ENCODE results near the gene CC2D2A.

CC2D2A gene

DNA sequence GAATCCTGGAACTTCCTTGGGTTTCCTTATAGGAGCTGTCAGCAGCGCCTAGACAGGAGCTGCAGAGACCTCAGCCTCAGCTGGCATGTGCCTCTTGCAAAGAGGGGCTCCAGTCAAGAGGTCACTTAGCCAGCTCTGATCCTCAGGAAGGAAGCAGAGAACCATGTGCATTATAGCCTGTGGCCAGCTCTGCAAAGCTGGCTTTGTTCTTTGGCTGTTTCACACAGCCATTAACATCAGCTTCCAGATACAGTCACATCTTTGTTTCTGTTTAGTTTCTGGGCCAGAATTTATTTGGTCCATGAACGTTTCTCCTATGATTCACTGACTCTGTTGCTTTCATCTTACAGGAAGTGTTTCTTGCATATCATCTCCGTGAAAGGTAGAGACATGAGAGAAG is 92.4 kb downstream of the CC2D2A start:
- no peaks in the 10 kb centered on the region for H3K9me3 ChIP-seq (ENCODE audit: control insufficient read depth, low read length)
- H3K27ac ChIP-seq (ENCODE audit: low read length, poor library complexity, severe bottlenecking): no peak overlapping the region
- WGBS: 69% methylated on average over 3 of the region's 3 CpGs
- peaks cover 4% of the 10 kb centered on the region for H3K4me1 ChIP-seq (ENCODE audit: control insufficient read depth, insufficient read depth, low read depth, low read length)
- no peak overlapping the region for H2BK15ac ChIP-seq (ENCODE audit: low read depth, poor library complexity, severe bottlenecking)
- H2AFZ ChIP-seq (ENCODE audit: low read depth, low read length): no peak overlapping the region
- peaks cover 24 to 81% of the 10 kb centered on the region in 2 experiments for H3K36me3 ChIP-seq (ENCODE audit: control insufficient read depth in 1 of 2, insufficient read depth in 2 of 2, low read depth in 1 of 2, low read length in 2 of 2)
- no peak overlapping the region for H4K91ac ChIP-seq (ENCODE audit: low read length)
- H2BK120ac ChIP-seq (ENCODE audit: low read depth, low read length): no peak overlapping the region
- no peak overlapping the region for H3K4ac ChIP-seq (ENCODE audit: low read depth in 1 of 2, low read length in 2 of 2)
- no peaks in the 10 kb centered on the region for H3K79me1 ChIP-seq (replicated peaks; ENCODE audit: low read length, poor library complexity, severe bottlenecking)
- H3K18ac ChIP-seq (ENCODE audit: low read depth in 1 of 2, low read length in 2 of 2): no peak overlapping the region
- H2BK5ac ChIP-seq (ENCODE audit: low read depth, low read length, poor library complexity, severe bottlenecking): no peak overlapping the region
- no peak overlapping the region for H3K9ac ChIP-seq (ENCODE audit: low read length)
- H3K27me3 ChIP-seq (ENCODE audit: control insufficient read depth in 1 of 2, insufficient read depth in 1 of 2, low read length in 2 of 2): no peaks in the 10 kb centered on the region
- H4K8ac ChIP-seq (ENCODE audit: low read length): no peak overlapping the region
- no peak overlapping the region for H2BK12ac ChIP-seq (ENCODE audit: low read length in 2 of 2)
- H3K4me3 ChIP-seq (ENCODE audit: insufficient read depth in 1 of 2, low read depth in 1 of 2, low read length in 2 of 2): no peak overlapping the region
- H3K4me2 ChIP-seq (ENCODE audit: low read length, poor library complexity, severe bottlenecking): no peak overlapping the region
- no peak for DNase-seq
- H3K14ac ChIP-seq (ENCODE audit: low read length in 2 of 2): no peak overlapping the region
- no peak overlapping the region for H3K23ac ChIP-seq (ENCODE audit: low read length in 2 of 2)
- H2AK5ac ChIP-seq (ENCODE audit: low read length, severe bottlenecking): no peak overlapping the region

DNA sequence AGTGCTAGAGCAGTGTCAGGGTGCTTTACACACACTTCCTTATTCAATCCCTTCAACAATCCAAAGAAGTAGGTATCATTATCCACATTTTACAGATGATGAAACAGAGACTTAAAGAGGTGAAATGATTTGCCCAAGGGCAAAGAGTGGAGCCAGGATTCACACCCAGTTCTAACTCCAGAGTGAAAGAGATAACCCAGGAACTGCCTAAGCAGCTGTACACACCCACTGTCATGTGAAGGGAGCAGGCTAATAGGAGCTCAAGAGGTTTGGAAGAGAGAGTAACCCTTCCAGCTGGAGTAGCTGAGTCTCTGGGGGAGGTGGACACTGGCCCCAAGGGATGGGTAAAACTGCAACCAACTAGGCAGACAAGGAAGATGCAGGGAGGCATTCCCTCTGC is 92.9 kb downstream of the CC2D2A start:
- DNase-seq: no peak
- Histone ChIP-seq H3K27ac (ENCODE audit: low read length, poor library complexity, severe bottlenecking) (no peak overlapping the region), H3K23ac (ENCODE audit: low read length in 2 of 2) (no peak overlapping the region)

DNA sequence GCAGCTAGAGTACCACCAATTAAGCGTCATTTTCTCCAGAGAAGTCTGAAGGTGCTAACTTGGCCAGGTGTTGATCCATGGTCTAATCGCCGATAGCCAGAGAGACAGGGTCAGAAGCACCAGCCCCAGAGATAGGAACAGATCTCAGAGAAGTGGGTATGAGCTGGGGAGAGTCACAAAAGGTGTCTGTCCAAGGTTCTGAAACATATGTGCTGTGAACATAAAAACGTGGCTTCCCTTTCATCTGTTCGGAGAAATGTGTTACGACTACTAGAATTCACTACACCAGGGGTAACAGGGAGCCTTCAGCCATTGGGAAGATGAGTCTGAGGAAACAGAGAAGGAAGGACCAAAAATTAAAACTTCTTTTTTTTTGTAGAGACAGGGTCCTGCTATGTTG is 94.2 kb downstream of the CC2D2A start:
- Histone ChIP-seq H4K91ac (ENCODE audit: low read length) (no peak overlapping the region), H3K27me3 (ENCODE audit: control insufficient read depth in 1 of 2, insufficient read depth in 1 of 2, low read length in 2 of 2) (no peaks in the 10 kb centered on the region), H3K18ac (ENCODE audit: low read depth in 1 of 2, low read length in 2 of 2) (no peak overlapping the region), H3K4me1 (ENCODE audit: control insufficient read depth, insufficient read depth, low read depth, low read length) (peaks cover 1% of the 10 kb centered on the region), H3K27ac (ENCODE audit: low read length, poor library complexity, severe bottlenecking) (no peak overlapping the region), H3K4me2 (ENCODE audit: low read length, poor library complexity, severe bottlenecking) (no peak overlapping the region), H3K23ac (ENCODE audit: low read length in 2 of 2) (no peak overlapping the region), H2AFZ (ENCODE audit: low read depth, low read length) (no peak overlapping the region), H3K4ac (ENCODE audit: low read depth in 1 of 2, low read length in 2 of 2) (no peak overlapping the region), H3K79me1 (replicated peaks; ENCODE audit: low read length, poor library complexity, severe bottlenecking) (no peaks in the 10 kb centered on the region), H3K9ac (ENCODE audit: low read length) (no peak overlapping the region), H3K36me3 (ENCODE audit: control insufficient read depth in 1 of 2, insufficient read depth in 2 of 2, low read depth in 1 of 2, low read length in 2 of 2) (peaks cover 31 to 81% of the 10 kb centered on the region in 2 experiments), H4K8ac (ENCODE audit: low read length) (no peak overlapping the region), H2AK5ac (ENCODE audit: low read length, severe bottlenecking) (no peak overlapping the region), H2BK120ac (ENCODE audit: low read depth, low read length) (no peak overlapping the region), H2BK15ac (ENCODE audit: low read depth, poor library complexity, severe bottlenecking) (no peak overlapping the region), H2BK5ac (ENCODE audit: low read depth, low read length, poor library complexity, severe bottlenecking) (no peak overlapping the region), H3K4me3 (ENCODE audit: insufficient read depth in 1 of 2, low read depth in 1 of 2, low read length in 2 of 2) (no peak overlapping the region), H2BK12ac (ENCODE audit: low read length in 2 of 2) (no peak overlapping the region), H3K9me3 (ENCODE audit: control insufficient read depth, low read length) (no peaks in the 10 kb centered on the region), H3K14ac (ENCODE audit: low read length in 2 of 2) (no peak overlapping the region)
- WGBS: 79% methylated on average over 6 of the region's 6 CpGs
- no peak for DNase-seq

More for the DNA sequence above, 92.9 kb downstream of the CC2D2A start:
- Histone ChIP-seq H3K14ac (ENCODE audit: low read length in 2 of 2) (no peak overlapping the region), H2BK5ac (ENCODE audit: low read depth, low read length, poor library complexity, severe bottlenecking) (no peak overlapping the region), H2AK5ac (ENCODE audit: low read length, severe bottlenecking) (no peak overlapping the region), H3K4ac (ENCODE audit: low read depth in 1 of 2, low read length in 2 of 2) (no peak overlapping the region), H2AFZ (ENCODE audit: low read depth, low read length) (no peak overlapping the region), H3K27me3 (ENCODE audit: control insufficient read depth in 1 of 2, insufficient read depth in 1 of 2, low read length in 2 of 2) (no peaks in the 10 kb centered on the region), H2BK12ac (ENCODE audit: low read length in 2 of 2) (no peak overlapping the region), H2BK120ac (ENCODE audit: low read depth, low read length) (no peak overlapping the region), H2BK15ac (ENCODE audit: low read depth, poor library complexity, severe bottlenecking) (no peak overlapping the region), H3K18ac (ENCODE audit: low read depth in 1 of 2, low read length in 2 of 2) (no peak overlapping the region), H3K9ac (ENCODE audit: low read length) (no peak overlapping the region), H4K8ac (ENCODE audit: low read length) (no peak overlapping the region), H3K4me2 (ENCODE audit: low read length, poor library complexity, severe bottlenecking) (no peak overlapping the region), H3K4me1 (ENCODE audit: control insufficient read depth, insufficient read depth, low read depth, low read length) (peaks cover 4% of the 10 kb centered on the region), H3K36me3 (ENCODE audit: control insufficient read depth in 1 of 2, insufficient read depth in 2 of 2, low read depth in 1 of 2, low read length in 2 of 2) (peaks cover 24 to 81% of the 10 kb centered on the region in 2 experiments), H3K79me1 (replicated peaks; ENCODE audit: low read length, poor library complexity, severe bottlenecking) (no peaks in the 10 kb centered on the region), H4K91ac (ENCODE audit: low read length) (no peak overlapping the region), H3K4me3 (ENCODE audit: insufficient read depth in 1 of 2, low read depth in 1 of 2, low read length in 2 of 2) (no peak overlapping the region), H3K9me3 (ENCODE audit: control insufficient read depth, low read length) (no peaks in the 10 kb centered on the region)

DNA sequence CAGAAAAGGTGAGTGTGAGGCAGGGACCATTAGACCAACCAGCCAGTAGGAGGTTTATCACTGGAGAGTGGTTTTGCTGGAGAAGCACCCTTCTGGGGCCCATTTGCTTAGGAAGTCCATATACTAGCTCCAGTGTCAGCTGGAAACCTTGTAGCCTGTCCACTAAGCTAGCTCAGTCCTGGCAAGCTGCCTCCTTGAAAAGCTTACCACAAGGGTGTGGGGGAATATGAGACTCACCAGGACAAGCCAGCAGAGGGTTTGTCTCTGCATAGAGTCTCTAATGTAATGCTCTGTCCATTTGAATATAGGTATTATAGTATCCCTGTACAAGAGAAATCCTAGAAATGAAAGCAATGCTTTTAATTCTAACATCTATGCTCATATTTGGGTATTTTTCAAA is 99.1 kb downstream of the CC2D2A start:
- Histone ChIP-seq H4K8ac (ENCODE audit: low read length) (no peak overlapping the region), H3K4me1 (ENCODE audit: control insufficient read depth, insufficient read depth, low read depth, low read length) (no peaks in the 10 kb centered on the region), H3K79me1 (replicated peaks; ENCODE audit: low read length, poor library complexity, severe bottlenecking) (peaks cover under 1% of the 10 kb centered on the region), H2BK15ac (ENCODE audit: low read depth, poor library complexity, severe bottlenecking) (no peak overlapping the region), H3K9me3 (ENCODE audit: control insufficient read depth, low read length) (no peaks in the 10 kb centered on the region), H3K9ac (ENCODE audit: low read length) (no peak overlapping the region), H2AK5ac (ENCODE audit: low read length, severe bottlenecking) (no peak overlapping the region), H2BK120ac (ENCODE audit: low read depth, low read length) (no peak overlapping the region), H4K91ac (ENCODE audit: low read length) (no peak overlapping the region), H3K4me3 (ENCODE audit: insufficient read depth in 1 of 2, low read depth in 1 of 2, low read length in 2 of 2) (no peak overlapping the region), H3K36me3 (ENCODE audit: control insufficient read depth in 1 of 2, insufficient read depth in 2 of 2, low read depth in 1 of 2, low read length in 2 of 2) (peaks cover 18 to 86% of the 10 kb centered on the region in 2 experiments), H3K4me2 (ENCODE audit: low read length, poor library complexity, severe bottlenecking) (no peak overlapping the region), H2BK12ac (ENCODE audit: low read length in 2 of 2) (no peak overlapping the region), H3K23ac (ENCODE audit: low read length in 2 of 2) (no peak overlapping the region), H2AFZ (ENCODE audit: low read depth, low read length) (no peak overlapping the region), H3K14ac (ENCODE audit: low read length in 2 of 2) (no peak overlapping the region), H3K4ac (ENCODE audit: low read depth in 1 of 2, low read length in 2 of 2) (no peak overlapping the region), H3K18ac (ENCODE audit: low read depth in 1 of 2, low read length in 2 of 2) (no peak overlapping the region), H3K27me3 (ENCODE audit: control insufficient read depth in 1 of 2, insufficient read depth in 1 of 2, low read length in 2 of 2) (no peaks in the 10 kb centered on the region), H3K27ac (ENCODE audit: low read length, poor library complexity, severe bottlenecking) (no peak overlapping the region), H2BK5ac (ENCODE audit: low read depth, low read length, poor library complexity, severe bottlenecking) (no peak overlapping the region)
- no peak for DNase-seq
